NCI-H1930 (cell line): ENCODE data around the gene EVA1C.
"Not testable (repeated sequence)": the region's sequence is repeated elsewhere in the genome, so short reads cannot be mapped to it uniquely, and the experiment has no call there.

Experiments used
- DNase-seq, 2 experiments: peaks; one replicate each; lab custom pipeline; 2025; lab: John Stamatoyannopoulos, UW

Gene EVA1C

DNA sequence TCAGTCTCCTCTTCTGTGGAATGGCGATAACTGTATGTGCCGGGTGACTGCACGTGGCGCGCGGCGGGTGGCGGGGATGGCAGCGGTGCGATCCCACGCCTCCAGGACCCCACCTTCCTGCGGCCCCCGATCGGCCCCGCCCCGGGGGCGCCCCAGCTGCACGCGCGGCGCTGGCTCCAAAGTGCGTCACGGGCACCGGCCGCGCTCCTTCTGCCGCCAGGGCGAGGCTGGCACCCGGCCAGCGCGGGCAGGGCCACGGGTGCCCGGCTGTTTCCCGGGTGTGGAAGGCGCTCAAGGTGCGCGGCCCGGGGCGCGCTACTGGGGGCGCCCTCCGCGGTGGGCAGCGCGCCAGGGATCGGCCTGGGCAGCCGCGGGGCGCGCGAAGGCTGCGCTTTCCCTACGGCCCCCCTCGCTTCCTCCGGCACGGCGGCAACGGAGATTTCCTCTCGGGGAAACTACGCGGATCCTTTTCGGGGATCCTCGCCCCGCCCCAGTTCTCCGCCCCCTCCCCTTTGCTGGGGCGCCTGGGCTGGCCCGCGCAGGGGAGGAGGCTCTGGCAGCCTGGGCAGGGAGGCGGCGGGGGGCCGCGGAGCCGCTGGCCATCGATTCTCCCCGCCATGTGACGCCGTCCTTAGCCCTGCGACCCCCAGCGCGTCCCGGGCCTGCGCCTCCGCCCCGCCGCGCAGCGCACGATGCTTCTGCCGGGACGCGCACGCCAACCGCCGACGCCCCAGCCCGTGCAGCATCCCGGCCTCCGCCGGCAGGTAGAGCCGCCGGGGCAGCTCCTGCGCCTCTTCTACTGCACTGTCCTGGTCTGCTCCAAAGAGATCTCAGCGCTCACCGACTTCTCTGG, at the start of gene EVA1C:
Gene EVA1C, plus strand, starts transcription at position 545 of the 853 bp plus-strand sequence. Its CDS starts 148 bp downstream, at position 693.
- DNase-seq: peak; percentile 20 to 58

- no peak for DNase-seq
Measured at GRCh38 chr21:32364387-32364786, 48.1 kb upstream of the EVA1C start.

DNA sequence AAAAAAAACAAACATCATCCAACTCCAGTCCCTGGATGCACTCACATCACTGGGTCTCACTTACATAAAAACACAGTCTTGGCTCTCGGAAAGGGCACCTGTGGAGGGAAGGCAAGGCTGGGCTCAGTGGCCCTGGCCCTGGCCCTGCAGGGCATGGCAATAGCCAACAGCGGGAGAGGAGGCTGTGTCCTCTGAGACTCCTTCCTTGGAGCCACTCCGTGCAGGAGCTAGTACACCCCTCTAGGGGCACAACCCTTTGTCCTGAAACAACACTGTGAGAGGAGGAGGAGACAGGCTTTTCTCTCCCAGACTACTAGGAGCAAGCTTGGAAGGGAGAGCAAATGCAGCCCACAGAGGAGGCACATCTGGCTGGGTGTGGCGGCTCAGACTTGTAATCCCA, 47.7 kb upstream of the EVA1C start:
- DNase-seq: no peak

DNA sequence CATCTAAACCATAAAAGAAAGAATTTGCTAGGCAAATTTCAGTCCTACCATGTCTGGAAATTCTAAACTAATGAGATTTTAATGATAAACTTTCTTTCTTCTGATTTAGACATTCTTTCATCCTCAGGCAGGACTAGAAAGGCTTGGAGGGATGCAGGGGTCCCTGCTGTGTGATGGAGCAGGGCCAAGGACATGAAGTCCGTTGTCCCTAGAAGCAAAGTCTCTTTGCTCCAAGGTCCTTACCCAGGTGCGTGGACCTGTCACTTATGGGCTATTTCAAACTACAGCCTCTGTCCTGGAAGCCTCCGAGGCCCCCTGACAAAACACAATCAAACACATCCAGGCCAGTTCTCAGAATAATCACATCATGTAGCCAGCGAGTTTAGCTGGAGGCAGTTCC, 46.3 kb upstream of the EVA1C start:
- no peak for DNase-seq

DNA sequence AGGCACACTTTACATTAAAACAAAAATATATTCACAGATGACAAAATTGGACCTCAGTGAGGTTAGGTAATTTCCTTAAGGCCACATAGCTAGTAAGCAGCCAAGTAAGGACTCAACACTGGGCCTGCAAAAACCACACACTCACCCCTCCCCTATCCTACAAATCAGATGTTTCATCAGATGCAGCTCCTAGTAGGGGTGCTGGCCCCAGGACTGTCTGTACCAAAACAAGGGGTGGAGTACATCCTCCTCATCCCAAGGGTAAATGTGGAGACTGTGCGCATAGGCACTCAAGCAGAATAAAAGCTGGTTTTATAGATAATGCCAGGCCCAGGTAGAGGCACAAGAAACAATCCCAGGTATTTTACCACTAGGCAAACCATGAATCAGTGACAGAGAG, 45.3 kb upstream of the EVA1C start:
- DNase-seq: no peak

DNA sequence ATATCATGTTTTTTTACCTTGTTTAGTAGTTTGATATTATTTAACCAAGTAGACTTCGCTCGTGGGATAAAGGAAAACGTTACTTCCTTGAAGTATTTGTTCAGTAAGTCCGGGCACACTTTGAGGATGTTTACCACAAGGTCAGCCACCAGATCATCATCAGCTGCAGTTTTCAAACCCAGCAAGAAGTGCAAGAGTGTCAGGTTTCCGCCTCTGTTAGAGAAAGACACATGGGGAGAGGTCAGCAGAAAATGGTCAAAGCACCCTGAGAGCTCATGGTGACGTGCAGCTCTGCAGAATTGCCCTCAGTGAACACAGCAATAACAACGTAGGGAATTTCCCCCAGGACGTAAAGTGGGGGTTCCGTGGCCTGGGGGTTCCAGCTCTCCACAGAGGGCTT, 44.1 kb upstream of the EVA1C start:
- DNase-seq: no peak

- not testable (repeated sequence) for DNase-seq
Measured at GRCh38 chr21:32368961-32369360, 43.5 kb upstream of the EVA1C start.

GRCh38 chr21:32370998-32371766, 41.3 kb upstream of the EVA1C start:
- no peak for DNase-seq

- DNase-seq: no peak
Measured at GRCh38 chr21:32371913-32372314, 40.6 kb upstream of the EVA1C start.

GRCh38 chr21:32372755-32373154, 39.8 kb upstream of the EVA1C start:
- DNase-seq: no peak

DNA sequence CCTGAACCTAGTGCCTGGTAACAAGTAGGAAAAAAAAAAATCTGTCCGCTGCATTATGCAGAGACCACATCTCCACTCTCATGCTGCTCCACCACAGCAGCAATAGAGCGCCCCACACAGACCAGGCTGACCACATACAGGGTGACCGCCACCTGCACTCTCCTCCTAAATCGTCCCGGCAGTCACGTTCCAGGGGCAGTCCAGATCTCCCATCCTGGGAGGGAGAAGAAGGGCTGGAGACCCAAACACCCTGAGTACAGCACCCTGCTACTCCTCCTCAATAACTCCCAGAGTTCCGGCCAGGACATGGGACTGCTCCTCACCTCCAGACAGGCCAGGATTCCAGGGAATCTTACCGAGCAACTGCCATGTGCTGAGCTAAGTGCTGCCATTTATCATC, 35.0 kb upstream of the EVA1C start:
- no peak for DNase-seq

DNA sequence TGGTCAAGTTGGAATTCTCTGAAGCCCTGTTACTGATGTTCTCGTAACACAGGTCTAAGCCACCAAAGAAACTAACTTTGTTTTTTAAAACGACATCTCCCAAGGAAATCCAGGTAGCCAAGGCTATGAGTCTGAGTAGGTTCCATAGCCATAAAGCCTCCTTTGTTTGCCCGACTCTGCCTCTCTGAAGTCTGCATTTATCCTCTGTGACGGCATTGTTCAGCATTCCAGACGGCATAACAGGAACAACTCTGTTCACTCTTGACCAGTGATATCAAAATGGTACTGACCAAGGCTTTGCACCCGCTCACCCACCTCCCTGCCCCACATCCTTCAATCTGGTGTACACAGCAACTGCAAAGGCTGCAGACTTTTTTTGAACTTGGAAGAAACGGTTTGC, 34.5 kb upstream of the EVA1C start:
- DNase-seq: no peak

DNA sequence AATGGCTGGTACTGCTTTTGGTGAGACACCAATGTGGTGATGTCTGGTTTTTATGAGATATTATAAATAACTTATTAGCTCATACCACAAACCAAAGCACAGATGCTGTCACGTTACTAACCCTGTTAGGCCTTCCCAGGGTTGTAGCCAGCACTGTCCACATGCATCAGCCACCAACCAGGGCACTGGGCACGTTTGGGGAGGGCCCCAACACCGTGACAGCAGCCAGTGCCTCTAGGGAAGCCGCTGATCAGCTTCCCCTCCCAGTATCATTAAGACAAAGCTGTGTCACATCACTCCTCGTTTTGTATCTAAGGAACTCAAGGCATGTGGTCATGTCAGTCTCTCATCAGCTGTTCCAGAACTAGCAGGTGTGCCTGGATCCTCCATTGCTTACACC, 33.5 kb upstream of the EVA1C start:
- no peak for DNase-seq

GRCh38 chr21:32380940-32381339, 31.6 kb upstream of the EVA1C start:
- DNase-seq: no peak

GRCh38 chr21:32381571-32381970, 30.9 kb upstream of the EVA1C start:
- no peak for DNase-seq

- DNase-seq: no peak
Measured at GRCh38 chr21:32382108-32382644, 30.3 kb upstream of the EVA1C start.

DNA sequence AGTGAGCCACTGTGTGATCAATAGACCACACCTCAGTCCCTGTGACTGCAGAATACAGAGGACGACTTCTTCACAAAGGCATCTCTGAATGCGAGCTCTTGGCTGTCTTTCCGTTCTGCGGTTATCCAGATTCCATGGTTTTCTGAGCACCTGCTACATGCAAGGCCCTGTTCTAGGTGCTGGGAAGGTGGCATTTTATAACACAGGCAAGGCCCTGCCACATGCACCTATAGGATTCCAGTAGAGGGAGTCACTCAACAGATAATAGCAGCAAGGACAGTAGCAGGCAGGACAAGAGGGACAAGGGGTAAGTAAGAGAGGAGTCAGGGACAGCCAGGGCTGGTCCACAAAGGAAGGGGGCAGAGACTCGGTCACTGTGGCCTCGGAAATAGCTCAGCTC, 28.7 kb upstream of the EVA1C start:
- no peak for DNase-seq

GRCh38 chr21:32386195-32386870, 26.2 kb upstream of the EVA1C start:
- no peak for DNase-seq

DNA sequence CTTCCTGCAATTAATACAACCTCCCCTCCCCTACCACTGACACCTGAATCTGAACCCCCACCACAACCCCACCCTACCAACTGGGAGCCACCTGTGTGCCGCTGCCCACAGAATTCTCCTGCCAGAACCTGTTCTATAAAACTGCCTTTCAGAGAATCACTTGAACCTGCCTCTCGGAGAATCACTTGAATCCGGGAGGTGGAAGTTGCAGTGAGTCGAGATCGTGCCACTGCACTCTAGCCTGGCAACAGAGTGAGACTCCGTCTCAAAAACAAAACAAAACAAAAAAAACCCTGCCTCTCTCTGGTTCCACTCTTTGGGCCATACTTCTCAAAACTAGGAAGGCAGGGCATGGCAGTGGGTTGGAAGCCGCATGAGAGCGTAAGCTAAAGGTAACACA, 25.4 kb upstream of the EVA1C start:
- no peak for DNase-seq

GRCh38 chr21:32388306-32388705, 24.2 kb upstream of the EVA1C start:
- DNase-seq: no peak

GRCh38 chr21:32389337-32390015, 23.0 kb upstream of the EVA1C start:
- DNase-seq: no peak
